SK-N-SH (cell line): ENCODE results near the gene DCUN1D1. TPM values are rescaled to one million over a fixed set of nuclear protein-coding genes. Genes with fewer than 3 reads are reported as not detected.

Source experiments
- CTCF ChIA-PET: fragments of 300-600, 350-600 bp; formaldehyde crosslinking; extraction: SDS; loops from one replicate; lab custom pipeline; 2021; lab: Yijun Ruan, JAX
- POLR2A ChIA-PET: fragments of 350-600 bp; sonication (Branson Sonifier 250); formaldehyde crosslinking; extraction: SDS; loops from one replicate; lab custom pipeline; 2020; ENCODE audit warnings: antibody characterized with exemption, inconsistent platforms; lab: Yijun Ruan, JAX
- DNase-seq: peaks from one replicate; pipeline ENCODE4 v3.0.0; 2012
- H2AFZ ChIP-seq: fragments of 200-600 bp; sonication (generic); 2 replicates; pipeline ENCODE4 v1.8.1; 2016; ENCODE audit warnings: antibody characterized with exemption, mild to moderate bottlenecking, low read depth
- H3F3A ChIP-seq: fragments of 200-600 bp; sonication (generic); replicated peaks from 2 replicates; pipeline ENCODE3; 2016; ENCODE audit warnings: antibody characterized with exemption, mild to moderate bottlenecking; ENCODE audit not compliant: insufficient read depth
- H3K27ac ChIP-seq, 2 experiments: fragments of 200-500 bp in 1 of 2; fragments of 200-600 bp in 1 of 2; sonication (Bioruptor generic) in 1 of 2; sonication (generic), shearing (Covaris generic) in 1 of 2; 2 replicates each; pipeline versions ENCODE4 v1.5.1 to v1.6.1; 2014 to 2016; ENCODE audit warnings: low read depth in 2 of 2, inconsistent platforms in 1 of 2, low read length in 1 of 2, mild to moderate bottlenecking in 1 of 2, mixed read lengths in 1 of 2
- H3K27me3 ChIP-seq: fragments of 200-600 bp; sonication (generic), shearing (Covaris generic); 2 replicates; pipeline ENCODE4 v1.6.1; 2016; ENCODE audit warnings: mixed run types; ENCODE audit not compliant: insufficient read depth
- H3K36me3 ChIP-seq, 2 experiments: fragments of 200-500 bp in 1 of 2; fragments of 200-600 bp in 1 of 2; sonication (Bioruptor generic) in 1 of 2; sonication (generic) in 1 of 2; replicated peaks in 1 of 2; 2 replicates each; pipeline versions ENCODE3 to v1.5.1; 2014 to 2016; ENCODE audit warnings: low read length in 1 of 2, mild to moderate bottlenecking in 1 of 2; ENCODE audit not compliant: insufficient read depth in 2 of 2, control insufficient read depth in 1 of 2
- H3K4me1 ChIP-seq, 2 experiments: fragments of 200-500 bp in 1 of 2; fragments of 200-600 bp in 1 of 2; sonication (Bioruptor generic) in 1 of 2; sonication (generic), shearing (Covaris generic) in 1 of 2; 2 replicates each; pipeline versions ENCODE4 v1.5.1 to v1.6.1; 2014 to 2016; ENCODE audit warnings: low read depth in 1 of 2, low read length in 1 of 2, mixed run types in 1 of 2; ENCODE audit not compliant: insufficient read depth in 2 of 2, control insufficient read depth in 1 of 2
- H3K4me2 ChIP-seq: fragments of 200-600 bp; sonication (generic), shearing (Covaris generic); 2 replicates; pipeline ENCODE4 v1.6.1; 2017; ENCODE audit warnings: mixed run types
- H3K4me3 ChIP-seq, 2 experiments: fragments of 200-500 bp in 1 of 2; fragments of 200-600 bp in 1 of 2; sonication (Bioruptor generic) in 1 of 2; sonication (generic), shearing (Covaris generic) in 1 of 2; 2 replicates each; pipeline versions ENCODE4 v1.5.1 to v1.8.1; 2014 to 2016; ENCODE audit warnings: low read depth in 2 of 2, inconsistent platforms in 1 of 2, low read length in 1 of 2, mild to moderate bottlenecking in 1 of 2, mixed read lengths in 1 of 2, moderate library complexity in 1 of 2
- H3K79me2 ChIP-seq: fragments of 200-600 bp; sonication (generic); 2 replicates; pipeline ENCODE4 v1.8.1; 2017; ENCODE audit warnings: mild to moderate bottlenecking; ENCODE audit not compliant: insufficient read depth
- H3K9ac ChIP-seq: fragments of 200-600 bp; sonication (generic); 2 replicates; pipeline ENCODE4 v1.6.1; 2017; ENCODE audit warnings: mixed run types
- H3K9me2 ChIP-seq: fragments of 200-600 bp; sonication (generic); 2 replicates; pipeline ENCODE4 v1.6.1; 2017; ENCODE audit warnings: mixed run types
- H3K9me3 ChIP-seq: fragments of 200-600 bp; sonication (generic); 2 replicates; pipeline ENCODE4 v1.6.1; 2017; ENCODE audit warnings: mixed run types, mild to moderate bottlenecking, moderate library complexity
- H4K20me1 ChIP-seq: fragments of 200-600 bp; sonication (generic); 2 replicates; pipeline ENCODE4 v1.6.1; 2017; ENCODE audit warnings: mild to moderate bottlenecking, mixed run types; ENCODE audit not compliant: insufficient read depth
- CHD2 ChIP-seq: fragments of 150-350 bp; IDR thresholded peaks from 2 replicates; pipeline ENCODE4 v1.6.1; 2018; ENCODE audit warnings: low read length; ENCODE audit not compliant: partially characterized antibody
- ELF1 ChIP-seq: IDR thresholded peaks from 2 replicates; pipeline ENCODE4 v1.4.0; 2012
- EZH2phosphoT487 ChIP-seq: fragments of 200-600 bp; sonication (generic); IDR thresholded peaks from 2 replicates; pipeline ENCODE4 v1.6.1; 2017; ENCODE audit warnings: low read depth, mixed run types, mild to moderate bottlenecking, antibody characterized with exemption, moderate library complexity, borderline replicate concordance
- FOSL2 ChIP-seq: IDR thresholded peaks from 2 replicates; pipeline ENCODE4 v1.4.0; 2012; ENCODE audit warnings: low read depth, mild to moderate bottlenecking, moderate library complexity, borderline replicate concordance
- GATA2 ChIP-seq: sonication (generic); formaldehyde crosslinking; IDR thresholded peaks from 2 replicates; pipeline ENCODE4 v1.5.0; 2020; ENCODE audit warnings: mild to moderate bottlenecking, missing genetic modification reagents
- IRF3 ChIP-seq: fragments of 150-350 bp; IDR thresholded peaks from 2 replicates; pipeline ENCODE4 v1.6.1; 2016; ENCODE audit warnings: mild to moderate bottlenecking, low read depth, low read length
- MXI1 ChIP-seq: IDR thresholded peaks from 2 replicates; pipeline ENCODE4 v1.6.1; 2012; ENCODE audit warnings: mild to moderate bottlenecking, low read depth, low read length, improper control_type of control experiment
- NRF1 ChIP-seq: IDR thresholded peaks from 2 replicates; pipeline ENCODE4 v1.6.1; 2012; ENCODE audit warnings: low read depth, mild to moderate bottlenecking, low read length
- POLR2AphosphoS5 ChIP-seq: IDR thresholded peaks from 2 replicates; pipeline ENCODE4 v1.6.1; 2012; ENCODE audit warnings: low read depth, low read length
- REST ChIP-seq: IDR thresholded peaks from 2 replicates; pipeline ENCODE4 v1.6.1; 2012; ENCODE audit warnings: mild to moderate bottlenecking, low read depth, low read length, moderate library complexity
- RFX5 ChIP-seq: IDR thresholded peaks from 2 replicates; pipeline ENCODE4 v1.6.1; 2012; ENCODE audit warnings: mild to moderate bottlenecking, improper control_type of control experiment, low read length
- SMC3 ChIP-seq: IDR thresholded peaks from 2 replicates; pipeline ENCODE4 v1.6.1; 2012; ENCODE audit warnings: low read depth, low read length, improper control_type of control experiment
- TAF1 ChIP-seq: IDR thresholded peaks from 2 replicates; pipeline ENCODE4 v1.6.1; 2012; ENCODE audit warnings: low read depth, mild to moderate bottlenecking, low read length, moderate library complexity, borderline replicate concordance
- TCF12 ChIP-seq: IDR thresholded peaks from 2 replicates; pipeline ENCODE4 v1.4.0; 2012
- TEAD4 ChIP-seq: IDR thresholded peaks from 2 replicates; pipeline ENCODE4 v1.4.0; 2012; ENCODE audit warnings: mild to moderate bottlenecking, borderline replicate concordance; ENCODE audit not compliant: insufficient read depth
- USF1 ChIP-seq: IDR thresholded peaks from 2 replicates; pipeline ENCODE4 v1.4.0; 2012; ENCODE audit warnings: low read depth, borderline replicate concordance
- USF2 ChIP-seq: fragments of 150-350 bp; IDR thresholded peaks from 2 replicates; pipeline ENCODE4 v1.6.1; 2017; ENCODE audit warnings: antibody characterized with exemption, low read length, low read depth, borderline replicate concordance
- YY1 ChIP-seq: IDR thresholded peaks from 2 replicates; pipeline ENCODE4 v1.4.0; 2012; ENCODE audit warnings: low read depth, mild to moderate bottlenecking
- ZBTB33 ChIP-seq: IDR thresholded peaks from 2 replicates; pipeline ENCODE4 v1.4.0; 2012; ENCODE audit warnings: low read depth, borderline replicate concordance
- WGBS: methylation state at CpG from one replicate; pipeline ENCODE4 v1.1.6; 2017; ENCODE audit warnings: low lambda C conversion rate; 5-methylcytosine and 5-hydroxymethylcytosine counted together
- polyA plus RNA-seq, 3 experiments: library from polyadenylated mRNA; depleted of rRNA; stranded (reverse); fragments of >200 nt; gene quantifications; 2 replicates each; pipeline ENCODE4 v1.2.3, GENCODE V29; 2012

DCUN1D1 gene
- polyA plus RNA-seq, 1 of the 3 experiments (the other 2 are of a cell fraction), result 4.5 TPM

GRCh38 chr3:183018421-183019192 lies 38.3 kb upstream of the DCUN1D1 start:
- H3K9me3 ChIP-seq, result no peaks in the 10 kb centered on the region
- no peak overlapping the region for H3K4me2 ChIP-seq
- no peak for DNase-seq
- 76% methylated on average over 3 of the region's 3 CpGs for WGBS
- no peaks in the 10 kb centered on the region for H3K4me1 ChIP-seq
- H3K27ac ChIP-seq, result no peak overlapping the region
- ChIA-PET CTCF (no interaction called here), POLR2A (no interaction called here)
- no peaks in the 10 kb centered on the region for H3K9me2 ChIP-seq
- H3K9ac ChIP-seq, result no peak overlapping the region
- no peak overlapping the region for H2AFZ ChIP-seq
- H4K20me1 ChIP-seq, result no peaks in the 10 kb centered on the region
- no peaks in the 10 kb centered on the region for H3K79me2 ChIP-seq
- no peaks in the 10 kb centered on the region for H3K27me3 ChIP-seq
- TF ChIP-seq USF2, result no peak
- TF ChIP-seq REST, result no peak
- no peak for TF ChIP-seq TEAD4
- no peak for TF ChIP-seq EZH2phosphoT487
- no peak for TF ChIP-seq TAF1
- no peak for TF ChIP-seq ZBTB33
- no peak for TF ChIP-seq USF1
- TF ChIP-seq CHD2, result no peak
- TF ChIP-seq FOSL2, result no peak
- no peak for TF ChIP-seq RFX5
- no peak for TF ChIP-seq NRF1
- TF ChIP-seq SMC3, result no peak
- no peak for TF ChIP-seq GATA2 (CRISPR knock-in tag)
- TF ChIP-seq MXI1, result no peak
- TF ChIP-seq IRF3, result no peak
- TF ChIP-seq YY1, result no peak
- no peak for TF ChIP-seq ELF1
- no peak for TF ChIP-seq POLR2AphosphoS5
- TF ChIP-seq TCF12, result no peak
- no peak overlapping the region for H3K4me3 ChIP-seq
- H3F3A ChIP-seq, result no peaks in the 10 kb centered on the region
- H3K36me3 ChIP-seq, result peaks cover 8 to 37% of the 10 kb centered on the region in 2 experiments
